HG03558 (cell line): Measurements from ENCODE around the gene STAT3.

ENCODE experiments used
- ATAC-seq: cut with Tn5 transposase; IDR thresholded peaks from one replicate; pipeline ENCODE4 v1.9.1; 2021; ENCODE audit warnings: moderate number of reproducible peaks; ENCODE audit not compliant: unreplicated experiment; ENCODE audit errors: extremely low read depth

STAT3 gene

DNA sequence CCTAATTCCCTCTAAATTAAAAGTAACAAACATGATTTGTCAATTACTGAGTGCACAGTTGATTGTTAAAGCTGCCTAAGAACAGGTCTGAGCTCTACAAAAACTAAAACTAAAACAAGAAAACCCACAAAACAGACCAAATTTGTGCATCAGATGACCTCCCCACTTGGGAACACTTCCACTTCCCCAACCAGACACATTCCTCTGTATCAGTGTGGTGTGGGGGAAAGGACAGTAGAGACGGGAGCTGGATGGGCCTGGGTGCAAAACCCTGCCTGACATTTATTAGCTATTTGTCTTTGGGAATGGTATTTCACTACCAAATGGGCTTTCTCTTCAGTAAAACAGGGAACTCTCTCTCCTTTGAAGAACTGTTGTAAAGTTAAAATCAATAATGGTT lies 29.8 kb downstream of the STAT3 start:
- no peak for ATAC-seq

DNA sequence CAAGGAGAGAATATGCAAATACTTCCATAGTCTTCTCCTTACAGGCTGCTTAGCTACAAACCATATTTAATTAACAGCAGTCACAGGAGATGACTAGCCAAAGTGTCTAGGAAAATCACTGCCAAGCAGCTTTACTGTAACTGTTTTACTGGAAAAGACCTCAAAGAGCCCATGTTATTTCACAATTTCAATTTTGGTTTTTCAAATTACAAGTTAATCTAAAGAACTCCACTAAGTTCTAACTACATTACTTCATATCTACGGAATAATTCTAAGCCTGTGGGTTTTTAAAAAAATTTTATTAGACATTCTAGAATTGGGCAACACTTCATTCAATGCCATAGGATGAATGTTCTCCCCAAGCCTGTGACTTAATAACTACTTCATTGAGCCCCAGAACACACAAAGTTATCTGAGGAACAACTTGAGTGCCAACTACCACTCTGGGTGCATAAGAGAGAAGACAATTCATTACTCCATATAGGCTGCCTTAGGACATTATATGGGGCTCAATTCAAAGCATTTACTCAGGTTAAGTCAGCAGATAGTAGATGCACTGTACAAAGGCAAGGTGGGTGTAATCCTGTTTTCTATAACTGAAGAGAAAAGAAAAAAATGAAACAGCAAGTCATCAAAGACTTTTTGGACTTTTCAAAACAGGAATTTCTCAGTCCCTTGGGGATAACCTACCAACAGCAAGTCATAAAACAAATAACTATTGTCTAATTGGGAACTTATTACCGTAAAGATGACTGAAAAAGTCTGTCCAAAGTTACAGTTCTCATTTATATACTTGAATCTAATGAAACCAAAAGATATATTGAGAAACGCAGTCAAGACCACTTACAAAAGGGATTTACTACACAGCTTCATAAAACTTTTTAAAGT lies 33.0 kb downstream of the STAT3 start:
- ATAC-seq: no peak

DNA sequence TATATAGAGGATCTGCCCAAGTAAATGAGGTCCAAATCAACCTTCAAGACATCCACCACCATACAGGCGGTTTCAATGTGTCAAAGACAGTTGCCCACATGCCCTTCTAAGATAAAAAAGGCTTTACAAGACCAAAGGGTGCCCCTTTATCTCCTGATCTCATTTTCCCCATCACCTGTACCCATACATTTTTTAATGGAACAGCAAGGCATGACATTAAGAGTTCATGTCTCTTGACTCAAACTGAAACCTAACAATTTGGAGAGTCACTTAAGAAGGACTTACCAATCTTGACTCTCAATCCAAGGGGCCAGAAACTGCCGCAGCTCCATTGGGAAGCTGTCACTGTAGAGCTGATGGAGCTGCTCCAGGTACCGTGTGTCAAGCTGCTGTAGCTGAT lies 40.1 kb downstream of the STAT3 start:
- ATAC-seq: no peak

DNA sequence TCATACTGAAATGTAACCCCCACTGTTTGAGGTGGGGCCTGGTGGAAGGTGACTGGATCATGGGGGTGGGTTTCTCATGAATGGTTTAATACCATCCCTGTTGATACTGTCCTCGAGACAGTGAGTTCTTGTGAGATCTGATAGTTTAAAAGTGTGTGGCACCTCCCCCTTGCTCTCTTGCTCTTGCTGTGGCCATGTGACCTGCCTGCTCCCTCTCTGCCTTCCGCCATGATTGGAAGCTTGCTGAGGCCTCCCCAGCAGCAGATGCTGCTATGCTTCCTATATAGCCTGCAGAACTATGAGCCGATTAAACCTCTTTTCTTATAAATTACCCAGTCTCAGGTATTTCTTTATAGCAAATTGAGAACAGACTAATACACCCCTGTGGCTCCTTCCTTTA lies 40.6 kb downstream of the STAT3 start:
- no peak for ATAC-seq

GRCh38 chr17:42347198-42347597 lies 41.0 kb downstream of the STAT3 start:
- no peak for ATAC-seq

DNA sequence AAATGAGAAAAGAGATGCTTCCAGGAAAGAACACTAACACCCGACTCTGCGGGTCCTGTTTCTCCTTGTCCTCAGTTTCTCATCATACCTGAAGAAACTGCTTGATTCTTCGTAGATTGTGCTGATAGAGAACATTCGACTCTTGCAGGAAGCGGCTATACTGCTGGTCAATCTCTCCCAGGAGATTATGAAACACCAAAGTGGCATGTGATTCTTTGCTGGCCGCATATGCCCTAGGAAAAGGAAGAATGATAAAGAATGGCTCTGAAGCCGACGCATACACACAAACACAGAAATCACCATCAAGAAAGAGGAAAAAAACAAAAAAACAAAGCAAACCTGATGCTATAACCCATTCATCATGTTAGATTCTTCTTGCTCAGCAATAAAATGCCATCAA lies 41.8 kb downstream of the STAT3 start:
- no peak for ATAC-seq

GRCh38 chr17:42345396-42346073 lies 42.7 kb downstream of the STAT3 start:
- ATAC-seq: no peak

- ATAC-seq: no peak
Observed at GRCh38 chr17:42342242-42343008, 45.8 kb downstream of the STAT3 start.

DNA sequence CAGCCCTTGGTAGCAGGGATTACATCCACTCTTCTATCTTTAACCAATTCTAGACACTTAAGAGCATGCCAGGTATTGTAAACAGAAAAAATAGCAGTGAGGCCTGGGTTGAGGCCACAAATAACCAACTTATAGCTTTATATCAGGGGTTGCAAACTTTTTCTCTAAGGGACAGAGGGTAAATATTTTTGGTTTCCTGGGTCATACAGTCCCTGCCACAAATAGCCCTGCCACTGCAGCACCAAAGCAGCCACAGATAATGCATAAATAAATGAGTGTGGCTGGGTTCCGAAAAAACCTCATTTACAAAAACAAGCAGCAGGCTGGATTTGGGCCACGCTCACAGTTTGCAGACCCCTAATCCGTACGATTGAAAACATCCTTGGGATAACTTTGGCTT lies 46.7 kb downstream of the STAT3 start:
- ATAC-seq: no peak

GRCh38 chr17:42340691-42341127 lies 47.5 kb downstream of the STAT3 start:
- no peak for ATAC-seq

DNA sequence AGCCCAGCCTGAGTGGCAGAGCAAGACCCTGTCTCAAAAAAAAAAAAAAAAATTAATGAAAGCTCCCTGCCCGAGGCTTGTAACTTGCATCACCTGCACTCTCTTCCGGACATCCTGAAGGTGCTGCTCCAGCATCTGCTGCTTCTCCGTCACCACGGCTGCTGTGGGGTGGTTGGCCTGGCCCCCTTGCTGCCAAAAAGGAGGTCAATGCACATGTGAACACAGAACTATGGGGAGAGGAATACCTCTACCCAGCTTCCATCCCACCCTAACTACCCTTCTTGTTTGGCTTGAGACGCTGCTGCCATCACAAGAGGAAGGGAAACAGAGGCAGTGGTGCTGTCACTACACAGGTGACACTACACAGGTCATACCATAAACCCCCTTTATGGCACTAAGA lies 49.0 kb downstream of the STAT3 start:
- ATAC-seq: no peak

DNA sequence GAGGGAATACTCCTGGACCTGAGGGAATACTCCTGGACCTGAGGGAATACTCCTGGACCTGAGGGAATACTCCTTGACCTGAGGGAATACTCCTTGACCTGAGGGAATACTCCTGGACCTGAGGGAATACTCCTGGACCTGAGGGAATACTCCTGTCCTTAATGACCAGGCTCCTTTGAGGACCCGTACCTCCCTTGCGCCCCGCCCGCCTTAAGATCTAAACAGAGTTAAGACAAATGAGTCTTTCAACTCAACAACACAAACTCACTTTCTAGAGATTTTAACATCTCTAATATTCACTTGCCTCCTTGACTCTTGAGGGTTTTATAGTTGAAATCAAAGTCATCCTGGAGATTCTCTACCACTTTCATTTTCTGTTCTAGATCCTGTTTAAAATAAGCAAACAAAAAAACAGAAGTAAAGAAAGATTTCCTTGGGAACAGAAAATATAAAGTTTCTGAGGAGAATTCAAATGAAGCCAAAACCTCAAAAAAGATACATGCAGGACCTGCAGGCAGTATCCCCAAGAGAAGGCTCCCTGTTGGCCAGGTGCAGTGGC lies 49.7 kb downstream of the STAT3 start:
- ATAC-seq: no peak

DNA sequence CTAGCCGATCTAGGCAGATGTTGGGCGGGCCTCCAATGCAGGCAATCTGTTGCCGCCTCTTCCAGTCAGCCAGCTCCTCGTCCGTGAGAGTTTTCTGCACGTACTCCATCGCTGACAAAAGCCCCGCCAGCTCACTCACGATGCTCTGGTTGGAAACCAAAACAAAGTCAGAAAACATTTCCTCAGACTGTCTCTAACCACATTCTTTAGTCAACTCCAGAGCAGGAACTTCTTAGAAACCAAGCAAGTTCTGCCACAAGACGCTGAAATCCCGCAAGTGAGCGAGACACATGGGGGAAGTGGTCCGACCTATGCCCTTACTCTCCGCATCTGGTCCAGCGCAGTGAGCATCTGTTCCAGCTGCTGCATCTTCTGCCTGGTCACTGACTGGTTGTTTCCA lies 50.8 kb downstream of the STAT3 start:
- ATAC-seq: no peak

- no peak for ATAC-seq
Observed at GRCh38 chr17:42334677-42335076, 53.6 kb downstream of the STAT3 start.

GRCh38 chr17:42333053-42333452 lies 55.2 kb downstream of the STAT3 start:
- ATAC-seq: no peak

GRCh38 chr17:42329025-42329976 lies 58.9 kb downstream of the STAT3 start:
- ATAC-seq: no peak

- no peak for ATAC-seq
Observed at GRCh38 chr17:42325026-42325425, 63.2 kb downstream of the STAT3 start.

GRCh38 chr17:42323268-42323773 lies 64.9 kb downstream of the STAT3 start:
- ATAC-seq: no peak
